H1 (cell line): Measurements from ENCODE around the gene PAXIP1. TPM values are rescaled to one million over a fixed set of nuclear protein-coding genes. Genes with fewer than 3 reads are reported as not detected.

Experiments
- CHD1 ChIP-seq: IDR thresholded peaks from 2 replicates; pipeline ENCODE4 v1.6.1; 2012; ENCODE audit warnings: low read depth, low read length, improper control_type of control experiment
- EZH2 ChIP-seq: fragments of 200-600 bp; sonication (generic); IDR thresholded peaks from 2 replicates; pipeline ENCODE4 v1.7.1; 2012; ENCODE audit warnings: low read depth, mild to moderate bottlenecking, moderate library complexity, low read length, inconsistent platforms; ENCODE audit not compliant: severe bottlenecking
- RXRA ChIP-seq: IDR thresholded peaks from 2 replicates; pipeline ENCODE4 v1.6.1; 2011; ENCODE audit warnings: low read depth, mild to moderate bottlenecking, low read length, moderate library complexity; ENCODE audit not compliant: insufficient read depth
- SP4 ChIP-seq: IDR thresholded peaks from 2 replicates; pipeline ENCODE4 v1.6.1; 2012; ENCODE audit warnings: low read length, inconsistent platforms
- polyA plus RNA-seq, 7 experiments: library from polyadenylated mRNA; depleted of rRNA in 3 of 7; stranded (reverse) in 5 of 7; unstranded in 2 of 7; fragments of >200 nt in 5 of 7; fragments of 200-250 nt in 2 of 7; gene quantifications; 1 replicate in 5 of 7; 2 replicates in 1 of 7; 4 replicates in 1 of 7; pipeline versions ENCODE4 v1.2.1 to v1.2.3, GENCODE V29; 2011 to 2013; ENCODE audit warnings: missing spikeins in 2 of 7, mixed read lengths in 2 of 7
- total RNA-seq: library from RNA; stranded (reverse); fragmentation: NEBNext Ultra II Directional; extraction: Animal tissue kit (Norgen Biotek cat#: 25700); gene quantifications from 2 replicates; pipeline ENCODE4 v1.2.1, GENCODE V29; 2021

Gene PAXIP1
- total and polyA plus RNA-seq, 2 of the 8 experiments (the other 6 are each of a cell fraction or from before 2014, with no cell fraction given): 32.4 to 32.8 TPM

GRCh38 chr7:155017834-155018233 lies 14.9 kb upstream of the PAXIP1 start (continued):
- TF ChIP-seq EZH2 (no peak), RXRA (no peak), CHD1 (no peak), SP4 (no peak)
- TF ChIP-seq, all 59 proteins: peak for 0
